D721Med (cell line): ENCODE measurements around the gene PRMT9.

Experiments used
- DNase-seq: peaks from one replicate; pipeline ENCODE4 v3.0.0; 2011; ENCODE audit warnings: low spot score; ENCODE audit not compliant: insufficient read length
- FAIRE-seq: peaks from 2 replicates; lab custom pipeline; 2011; peaks lifted over from hg19 to GRCh38; lab: Jason Lieb, UNC
- CTCF ChIP-seq: IDR thresholded peaks from 2 replicates; pipeline ENCODE4 v1.5.1; 2012; ENCODE audit warnings: mild to moderate bottlenecking, control low read depth; ENCODE audit not compliant: insufficient read depth; ENCODE audit errors: missing control alignments

The PRMT9 gene

GRCh38 chr4:147724468-147725201 is 40.7 kb upstream of the PRMT9 start:
- FAIRE-seq (no peak), DNase-seq (no peak)
- TF ChIP-seq CTCF: no peak

- FAIRE-seq (no peak), DNase-seq (no peak)
- no peak for TF ChIP-seq CTCF
Measured at GRCh38 chr4:147723326-147723725, 39.4 kb upstream of the PRMT9 start.

DNA sequence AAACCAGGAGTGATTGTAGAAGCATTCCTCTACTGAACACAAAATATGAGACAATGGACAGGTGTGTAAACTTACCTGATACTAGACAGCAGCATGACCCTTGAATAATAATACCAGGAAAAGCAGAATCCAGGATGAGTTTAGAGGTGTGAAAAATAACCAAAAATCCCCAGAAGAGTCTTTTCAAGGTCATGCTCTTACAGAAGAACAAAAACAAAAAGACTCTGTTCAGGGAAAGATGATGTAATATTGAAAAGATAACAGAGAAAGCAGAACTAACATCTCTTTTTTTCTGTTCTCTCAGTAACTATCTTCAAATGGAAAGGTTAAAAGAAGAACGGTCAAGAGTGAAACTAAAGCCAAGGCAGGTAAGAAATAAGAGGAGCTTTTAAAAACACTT is 33.9 kb upstream of the PRMT9 start:
- FAIRE-seq (no peak), DNase-seq (no peak)
- no peak for TF ChIP-seq CTCF

- FAIRE-seq: no peak
- no peak for TF ChIP-seq CTCF
- DNase-seq: no peak
Measured at GRCh38 chr4:147714575-147715401, 30.8 kb upstream of the PRMT9 start.

GRCh38 chr4:147709999-147710398 is 26.0 kb upstream of the PRMT9 start:
- FAIRE-seq (no peak), DNase-seq (no peak)
- no peak for TF ChIP-seq CTCF

DNA sequence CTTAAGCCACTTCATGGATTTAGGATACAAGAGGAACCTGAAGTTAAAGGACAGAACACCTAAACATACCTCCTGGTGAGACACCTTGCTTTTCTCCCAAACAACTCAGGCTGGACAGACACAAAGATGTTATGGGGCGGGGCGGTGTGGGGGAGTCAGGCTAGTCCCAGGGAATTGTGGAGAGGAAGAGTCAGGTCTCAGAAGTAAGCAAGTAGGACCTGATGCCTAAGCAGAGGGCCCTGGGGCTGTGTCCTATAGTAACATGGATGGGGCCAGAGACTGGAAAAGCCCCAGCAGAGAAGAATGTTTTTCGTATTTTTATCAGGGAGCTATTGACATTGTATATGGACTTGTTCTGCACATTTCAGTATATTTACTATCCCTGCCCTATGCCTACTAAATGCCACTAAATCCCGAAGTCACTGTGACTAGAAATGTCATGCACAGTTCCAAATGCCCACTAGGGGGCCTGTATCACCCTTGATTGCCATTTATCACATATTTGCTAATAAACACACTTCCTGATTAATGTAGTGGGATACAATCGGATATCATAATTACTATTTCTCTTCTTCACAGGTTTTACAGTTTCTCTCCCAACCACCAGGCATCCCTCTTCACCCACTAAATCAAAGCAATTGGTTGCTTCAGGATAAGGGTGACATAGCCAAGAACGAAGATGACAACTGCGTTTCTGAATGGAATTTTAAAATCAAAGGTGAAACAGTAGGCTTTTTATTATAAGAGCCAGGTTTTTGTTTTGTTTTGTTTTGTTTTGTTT is 24.1 kb upstream of the PRMT9 start:
- FAIRE-seq: no peak
- DNase-seq: no peak
- TF ChIP-seq CTCF: peak; percentile 96
